Measurements from ENCODE around the gene CAMSAP1. TPM values are rescaled to one million over a fixed set of nuclear protein-coding genes. Genes with fewer than 3 reads are reported as not detected.
A peak's percentile ranks its signal among the peaks of the same experiment; 100 is the strongest.
"Not testable (repeated sequence)": the region's sequence is repeated elsewhere in the genome, so short reads cannot be mapped to it uniquely, and the experiment has no call there.

CAMSAP1 gene
- total RNA-seq (2014; rRNA removed; shearing (Covaris generic); ENCODE audit: low replicate concordance): 11.1 and 14.5 TPM in 2 replicates

DNA sequence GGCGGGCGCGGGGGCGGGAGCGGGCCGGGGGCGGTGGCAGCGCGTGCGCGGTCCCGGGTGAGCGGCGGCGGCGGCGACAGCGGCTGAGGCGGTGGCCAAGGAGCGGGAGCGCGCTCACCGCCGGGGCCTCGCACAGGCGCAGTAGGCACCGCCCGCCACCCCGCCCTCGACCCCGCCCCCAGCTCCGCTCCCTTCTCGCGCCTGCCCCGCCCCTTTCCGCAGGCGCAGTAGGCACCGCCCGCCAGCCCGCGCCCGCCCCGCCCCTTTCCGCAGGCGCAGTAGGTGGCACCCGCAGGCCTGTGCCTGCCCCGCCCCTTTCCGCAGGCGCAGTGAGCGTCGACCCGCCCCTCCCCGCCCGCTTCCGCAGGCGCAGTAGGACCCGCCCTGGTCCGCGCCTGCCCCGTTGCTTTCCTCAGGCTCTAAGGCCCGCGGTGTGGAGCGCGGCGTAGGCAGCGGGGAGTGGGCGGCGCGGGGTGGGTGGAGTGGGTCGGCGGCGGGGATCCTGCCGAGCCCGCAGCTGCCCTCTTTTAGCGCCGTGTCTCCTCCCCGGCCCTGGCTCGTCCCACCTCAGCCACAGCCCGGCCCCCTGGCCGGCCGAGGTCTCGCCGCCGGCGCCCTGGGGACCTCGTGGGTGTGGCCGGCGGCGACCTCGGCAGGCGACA is at the start of gene CAMSAP1:
Gene CAMSAP1 (minus strand): TSS at position 116 of the 662 bp plus-strand sequence. CDS start 387 bp downstream, outside the sequence.
- Histone ChIP-seq H3K9me3 (peaks cover 15% of the 10 kb centered on the region), H3K27me3 (no peaks in the 10 kb centered on the region), H3K4me3 (peak within 1 kb of the TSS; percentile 70), H3K36me3 (peaks cover 42% of the 10 kb centered on the region)
- peak; percentile 88 for DNase-seq

DNA sequence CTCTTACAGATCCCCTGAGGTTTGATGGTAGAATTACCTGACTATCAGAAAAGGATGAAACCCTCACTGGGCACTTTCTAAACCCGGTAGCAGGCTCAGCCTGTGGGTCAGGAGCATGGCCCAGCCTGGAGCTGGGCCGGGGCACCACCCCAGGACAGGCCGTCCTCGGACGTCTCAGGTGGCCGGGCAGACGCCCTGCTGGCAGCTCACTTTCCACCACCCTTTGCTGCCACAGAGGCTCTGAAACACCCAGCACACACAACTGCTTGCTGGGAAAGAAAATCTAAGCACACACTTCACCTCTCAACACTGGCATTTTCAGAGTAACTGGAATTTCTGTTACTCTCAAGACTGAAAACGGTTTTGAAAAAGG is 49.4 kb upstream of the CAMSAP1 start:
- no peak overlapping the region for H3K4me3 ChIP-seq
- no peaks in the 10 kb centered on the region for H3K27me3 ChIP-seq
- H3K9me3 ChIP-seq: no peaks in the 10 kb centered on the region
- peaks cover 10% of the 10 kb centered on the region; the same call in 1 of the 2 replicates for H3K36me3 ChIP-seq
- DNase-seq: no peak

GRCh38 chr9:135955934-135956801 is 48.8 kb upstream of the CAMSAP1 start:
- Histone ChIP-seq H3K4me3 (no peak overlapping the region), H3K36me3 (peaks cover 10% of the 10 kb centered on the region; the same call in 1 of the 2 replicates), H3K9me3 (no peaks in the 10 kb centered on the region), H3K27me3 (no peaks in the 10 kb centered on the region)
- DNase-seq: no peak

- no peaks in the 10 kb centered on the region for H3K9me3 ChIP-seq
- no peaks in the 10 kb centered on the region for H3K27me3 ChIP-seq
- no peak for DNase-seq
- peaks cover 15% of the 10 kb centered on the region; the same call in 1 of the 2 replicates for H3K36me3 ChIP-seq
- no peak overlapping the region for H3K4me3 ChIP-seq
Observed at GRCh38 chr9:135952664-135953206, 45.4 kb upstream of the CAMSAP1 start.

- Histone ChIP-seq H3K4me3 (no peak overlapping the region), H3K9me3 (no peaks in the 10 kb centered on the region), H3K36me3 (peaks cover 15% of the 10 kb centered on the region; the same call in 1 of the 2 replicates), H3K27me3 (no peaks in the 10 kb centered on the region)
- no peak for DNase-seq
Observed at GRCh38 chr9:135951889-135952663, 44.7 kb upstream of the CAMSAP1 start.

DNA sequence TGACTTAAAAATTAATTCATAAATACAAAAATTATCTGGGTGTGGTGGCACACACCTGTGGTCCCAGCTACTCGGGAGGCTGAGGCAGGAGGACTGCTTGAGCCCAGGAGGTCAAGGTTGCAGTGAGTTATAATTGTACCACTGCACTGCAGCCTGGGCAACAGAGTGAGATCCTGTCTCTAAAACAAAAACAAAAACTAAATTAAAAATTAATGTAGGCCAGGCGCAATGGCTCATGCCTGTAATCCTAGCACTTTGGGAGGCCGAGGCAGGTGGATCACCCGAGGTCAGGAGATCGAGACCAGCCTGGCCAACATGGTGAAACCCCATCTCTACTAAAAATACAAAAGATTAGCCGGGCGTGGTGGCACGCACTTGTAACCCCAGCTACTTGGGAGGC is 44.0 kb upstream of the CAMSAP1 start:
- H3K4me3 ChIP-seq, DNase-seq, H3K9me3 ChIP-seq, H3K27me3 ChIP-seq: not testable (repeated sequence)
- peaks cover 15% of the 10 kb centered on the region; the same call in 1 of the 2 replicates for H3K36me3 ChIP-seq

DNA sequence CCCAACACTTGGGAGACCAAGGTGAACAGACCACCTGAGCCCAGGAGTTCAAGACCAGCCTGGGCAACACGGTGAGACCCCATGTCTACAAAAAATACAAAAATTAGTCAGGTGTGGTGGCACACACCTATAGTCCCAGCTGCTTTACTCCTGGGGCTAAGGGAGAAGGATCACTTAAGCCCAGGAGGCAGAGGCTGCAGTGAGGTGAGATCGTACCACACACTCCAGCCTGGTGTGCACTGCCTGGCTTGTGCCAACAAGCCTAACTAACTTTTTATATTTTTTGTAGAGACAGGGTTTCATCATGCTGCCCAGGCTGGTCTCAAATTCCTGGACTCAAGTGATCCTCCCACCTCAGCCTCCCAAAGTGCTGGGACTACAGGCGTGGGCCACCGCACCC is 43.5 kb upstream of the CAMSAP1 start:
- DNase-seq, H3K9me3 ChIP-seq, H3K27me3 ChIP-seq, H3K4me3 ChIP-seq: not testable (repeated sequence)
- H3K36me3 ChIP-seq: peaks cover 15% of the 10 kb centered on the region; the same call in 1 of the 2 replicates

- Histone ChIP-seq H3K36me3 (peaks cover 20% of the 10 kb centered on the region), H3K9me3 (no peaks in the 10 kb centered on the region), H3K27me3 (no peaks in the 10 kb centered on the region), H3K4me3 (no peak overlapping the region)
- DNase-seq: no peak
Observed at GRCh38 chr9:135950135-135950682, 42.9 kb upstream of the CAMSAP1 start.

DNA sequence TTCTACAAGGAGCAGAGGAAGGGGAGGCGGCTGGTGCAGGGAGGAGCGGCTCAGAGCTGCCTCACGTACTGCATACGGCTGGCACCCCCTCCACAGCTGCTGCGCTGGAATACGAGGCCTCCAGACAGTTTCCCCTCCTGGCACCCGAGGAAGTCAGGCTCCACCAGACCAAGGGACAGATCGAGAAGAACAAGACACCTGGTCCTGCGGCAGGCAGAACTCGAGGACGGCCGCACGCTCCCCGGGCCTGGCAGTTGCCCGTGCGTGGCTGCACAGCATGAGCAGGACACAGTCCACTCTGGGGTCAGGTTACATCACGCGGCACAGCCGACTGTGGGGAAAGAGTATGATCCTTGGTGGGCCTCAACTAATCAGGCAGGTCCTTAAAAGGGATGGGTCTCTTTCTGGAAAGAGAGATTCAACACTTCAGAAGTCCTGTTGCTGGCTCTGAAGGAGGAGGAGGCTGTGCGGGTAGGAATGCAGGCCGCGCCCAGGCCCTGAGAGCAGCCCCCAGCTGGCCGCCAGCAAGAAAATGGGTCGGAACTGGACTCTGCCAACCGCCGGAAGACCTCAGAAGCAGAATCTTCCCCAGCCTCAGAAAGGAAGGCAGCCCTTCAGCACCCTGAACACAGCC is 42.3 kb upstream of the CAMSAP1 start:
- peaks cover 17% of the 10 kb centered on the region for H3K36me3 ChIP-seq
- DNase-seq: no peak

GRCh38 chr9:135948968-135949367 is 41.6 kb upstream of the CAMSAP1 start:
- H3K9me3 ChIP-seq: no peaks in the 10 kb centered on the region
- H3K4me3 ChIP-seq: no peak overlapping the region
- no peak for DNase-seq
- no peaks in the 10 kb centered on the region for H3K27me3 ChIP-seq
- H3K36me3 ChIP-seq: peaks cover 16% of the 10 kb centered on the region

More for the DNA sequence above, 42.3 kb upstream of the CAMSAP1 start:
- H3K9me3 ChIP-seq: no peaks in the 10 kb centered on the region
- H3K27me3 ChIP-seq: no peaks in the 10 kb centered on the region
- no peak overlapping the region for H3K4me3 ChIP-seq

GRCh38 chr9:135948446-135948845 is 41.1 kb upstream of the CAMSAP1 start:
- no peak for DNase-seq
- Histone ChIP-seq H3K36me3 (peaks cover 14% of the 10 kb centered on the region), H3K9me3 (no peaks in the 10 kb centered on the region), H3K27me3 (no peaks in the 10 kb centered on the region), H3K4me3 (no peak overlapping the region)

DNA sequence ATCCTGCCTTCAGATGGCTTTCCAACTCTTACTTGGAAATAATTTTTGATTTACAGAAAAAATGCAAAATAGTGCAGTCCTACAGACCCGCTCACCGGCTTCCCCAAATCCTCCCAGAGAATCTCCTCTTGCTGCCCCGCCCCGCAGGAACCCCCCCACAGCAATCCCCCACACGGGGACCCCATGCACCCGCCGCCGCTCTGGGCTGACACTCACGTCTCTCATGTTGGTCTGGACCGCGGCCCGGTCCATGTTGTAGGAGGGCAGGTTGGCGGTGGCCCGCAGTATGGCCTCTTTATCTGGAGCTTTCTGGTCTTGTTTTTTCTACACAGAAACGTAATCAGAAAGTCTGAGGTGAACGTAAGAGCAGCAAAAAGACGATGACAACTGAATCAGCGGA is 40.2 kb upstream of the CAMSAP1 start:
- no peak for DNase-seq
- Histone ChIP-seq H3K27me3 (no peaks in the 10 kb centered on the region), H3K4me3 (no peak overlapping the region), H3K9me3 (no peaks in the 10 kb centered on the region), H3K36me3 (peaks cover 12% of the 10 kb centered on the region)

GRCh38 chr9:135947105-135947504 is 39.8 kb upstream of the CAMSAP1 start:
- H3K27me3 ChIP-seq, H3K4me3 ChIP-seq, H3K9me3 ChIP-seq, DNase-seq: not testable (repeated sequence)
- H3K36me3 ChIP-seq: peaks cover 12% of the 10 kb centered on the region

GRCh38 chr9:135946392-135946994 is 39.1 kb upstream of the CAMSAP1 start:
- H3K9me3 ChIP-seq: no peaks in the 10 kb centered on the region
- DNase-seq: no peak
- H3K36me3 ChIP-seq: peaks cover 12% of the 10 kb centered on the region
- H3K27me3 ChIP-seq: no peaks in the 10 kb centered on the region
- no peak overlapping the region for H3K4me3 ChIP-seq

GRCh38 chr9:135945969-135946368 is 38.6 kb upstream of the CAMSAP1 start:
- no peak for DNase-seq
- Histone ChIP-seq H3K9me3 (no peaks in the 10 kb centered on the region), H3K27me3 (no peaks in the 10 kb centered on the region), H3K4me3 (no peak overlapping the region), H3K36me3 (peaks cover 12% of the 10 kb centered on the region)

All from MG63 (cell line).